H1 (cell line): ENCODE data around the gene PLEKHA5. TPM values are rescaled to one million over a fixed set of nuclear protein-coding genes. Genes with fewer than 3 reads are reported as not detected.

ENCODE experiments used
- CTCF ChIA-PET: fragments of 300-600 bp; sonication (Branson Sonifier 250); formaldehyde crosslinking; loops from one replicate; lab custom pipeline; 2021; ENCODE audit not compliant: partially characterized antibody; lab: Charles Lee
- POLR2A ChIA-PET: fragments of 300-600 bp; sonication (Branson Sonifier 250); formaldehyde crosslinking; loops from one replicate; lab custom pipeline; 2021; ENCODE audit warnings: inconsistent platforms; ENCODE audit not compliant: partially characterized antibody; lab: Charles Lee
- DNase-seq, 2 experiments: peaks; one replicate each; pipeline versions ENCODE4 v3.0.0 to v3.0.0-alpha.2; 2010 to 2022; ENCODE audit warnings: low spot score in 2 of 2, low read depth in 1 of 2, mixed read lengths in 1 of 2
- FAIRE-seq: peaks from 2 replicates; lab custom pipeline; 2011; peaks lifted over from hg19 to GRCh38; lab: Jason Lieb, UNC
- H2AFZ ChIP-seq: 2 replicates; pipeline ENCODE4 v1.8.1; 2012; ENCODE audit warnings: low read length, inconsistent platforms
- H2AK5ac ChIP-seq: 2 replicates; pipeline ENCODE4 v1.6.1; 2013; ENCODE audit warnings: low read depth, low read length
- H2BK120ac ChIP-seq: replicated peaks from 2 replicates; pipeline ENCODE3; 2013; ENCODE audit warnings: low read depth, low read length, inconsistent platforms
- H2BK12ac ChIP-seq: 2 replicates; pipeline ENCODE4 v1.6.1; 2013; ENCODE audit warnings: low read depth, low read length
- H2BK15ac ChIP-seq: 2 replicates; pipeline ENCODE4 v1.6.1; 2013; ENCODE audit warnings: low read length
- H2BK20ac ChIP-seq: 2 replicates; pipeline ENCODE4 v1.6.1; 2013; ENCODE audit warnings: low read length
- H2BK5ac ChIP-seq: 2 replicates; pipeline ENCODE4 v1.6.1; 2013; ENCODE audit warnings: low read depth, low read length
- H3K14ac ChIP-seq: 2 replicates; pipeline ENCODE4 v1.6.1; 2013; ENCODE audit warnings: inconsistent platforms; ENCODE audit not compliant: insufficient read length
- H3K18ac ChIP-seq: 2 replicates; pipeline ENCODE4 v1.6.1; 2013; ENCODE audit warnings: low read length; ENCODE audit errors: extremely low read depth
- H3K23ac ChIP-seq: 2 replicates; pipeline ENCODE4 v1.6.1; 2013; ENCODE audit warnings: inconsistent platforms; ENCODE audit not compliant: insufficient read length
- H3K23me2 ChIP-seq: 2 replicates; pipeline ENCODE4 v1.6.1; 2013; ENCODE audit warnings: low read depth, low read length
- H3K27ac ChIP-seq: 2 replicates; pipeline ENCODE4 v1.6.1; 2011; ENCODE audit warnings: low read depth, low read length, inconsistent platforms
- H3K27me3 ChIP-seq, 4 experiments: replicated peaks in 1 of 4; 1 replicate in 1 of 4; 2 replicates in 3 of 4; pipeline versions ENCODE4 v1.6.1 to v1.8.1; 2011 to 2013; ENCODE audit warnings: low read length in 3 of 4, mild to moderate bottlenecking in 3 of 4, inconsistent platforms in 2 of 4, mixed read lengths in 2 of 4, moderate library complexity in 1 of 4; ENCODE audit not compliant: control insufficient read depth in 3 of 4, insufficient read depth in 3 of 4; ENCODE audit errors: extremely low read depth in 1 of 4
- H3K36me3 ChIP-seq, 4 experiments: 2 replicates each; pipeline versions ENCODE4 v1.6.1 to v1.8.1; 2011 to 2013; ENCODE audit warnings: mild to moderate bottlenecking in 4 of 4, low read length in 3 of 4, moderate library complexity in 2 of 4, control low read depth in 1 of 4, inconsistent platforms in 1 of 4; ENCODE audit not compliant: insufficient read depth in 4 of 4, control insufficient read depth in 2 of 4
- H3K4ac ChIP-seq: replicated peaks from 2 replicates; pipeline ENCODE3; 2013; ENCODE audit warnings: low read length, low read depth, mixed read lengths, inconsistent platforms; ENCODE audit not compliant: insufficient read length
- H3K4me1 ChIP-seq, 4 experiments: replicated peaks in 1 of 4; 1 replicate in 1 of 4; 2 replicates in 3 of 4; pipeline versions ENCODE4 v1.6.1 to v1.8.1; 2011 to 2013; ENCODE audit warnings: low read length in 3 of 4, inconsistent platforms in 2 of 4, mixed read lengths in 1 of 4; ENCODE audit not compliant: insufficient read depth in 4 of 4, control insufficient read depth in 3 of 4
- H3K4me2 ChIP-seq, 2 experiments: 2 replicates each; pipeline versions ENCODE4 v1.6.1 to v1.8.1; 2011 to 2013; ENCODE audit warnings: low read depth in 2 of 2, low read length in 2 of 2, control low read depth in 1 of 2, inconsistent platforms in 1 of 2, mild to moderate bottlenecking in 1 of 2; ENCODE audit not compliant: insufficient read depth in 1 of 2
- H3K4me3 ChIP-seq, 4 experiments: fragments of 200-600, 300-600 bp in 1 of 4; sonication (generic), shearing (Covaris generic), sonication (Bioruptor Twin) in 1 of 4; 2 replicates each; pipeline versions ENCODE4 v1.5.1 to v1.8.1; 2011 to 2016; ENCODE audit warnings: low read length in 4 of 4, low read depth in 3 of 4, control low read depth in 2 of 4, inconsistent platforms in 2 of 4, mild to moderate bottlenecking in 2 of 4, mixed read lengths in 1 of 4, moderate library complexity in 1 of 4; ENCODE audit not compliant: insufficient read depth in 2 of 4; ENCODE audit errors: extremely low read depth in 1 of 4
- H3K56ac ChIP-seq: replicated peaks from 2 replicates; pipeline ENCODE3; 2013; ENCODE audit warnings: low read depth, mild to moderate bottlenecking, mixed read lengths, low read length, inconsistent platforms; ENCODE audit not compliant: insufficient read length
- H3K79me1 ChIP-seq: 2 replicates; pipeline ENCODE4 v1.6.1; 2013; ENCODE audit warnings: low read depth, low read length, control low read depth
- H3K79me2 ChIP-seq, 2 experiments: 2 replicates each; pipeline versions ENCODE4 v1.6.1 to v1.8.1; 2012 to 2013; ENCODE audit warnings: low read length in 2 of 2, mild to moderate bottlenecking in 2 of 2, inconsistent platforms in 1 of 2; ENCODE audit not compliant: insufficient read depth in 2 of 2, control insufficient read depth in 1 of 2
- H3K9ac ChIP-seq, 4 experiments: replicated peaks in 1 of 4; 1 replicate in 1 of 4; 2 replicates in 3 of 4; pipeline versions ENCODE4 v1.6.1 to v1.8.1; 2011 to 2013; ENCODE audit warnings: low read depth in 3 of 4, low read length in 3 of 4, control low read depth in 2 of 4, mild to moderate bottlenecking in 2 of 4, moderate library complexity in 2 of 4, inconsistent platforms in 1 of 4; ENCODE audit errors: extremely low read depth in 1 of 4
- H3K9me3 ChIP-seq, 2 experiments: 2 replicates each; pipeline versions ENCODE4 v1.6.1 to v1.8.1; 2012 to 2013; ENCODE audit warnings: mild to moderate bottlenecking in 2 of 2, moderate library complexity in 2 of 2, control low read depth in 1 of 2, inconsistent platforms in 1 of 2, low read depth in 1 of 2, low read length in 1 of 2, mixed read lengths in 1 of 2; ENCODE audit not compliant: insufficient read depth in 2 of 2
- H4K20me1 ChIP-seq, 2 experiments: replicated peaks in 1 of 2; 2 replicates each; pipeline versions ENCODE3 to v1.8.1; 2011 to 2013; ENCODE audit warnings: inconsistent platforms in 2 of 2, low read length in 2 of 2, mild to moderate bottlenecking in 1 of 2; ENCODE audit not compliant: insufficient read depth in 2 of 2, control insufficient read depth in 1 of 2
- H4K5ac ChIP-seq: 2 replicates; pipeline ENCODE4 v1.6.1; 2013; ENCODE audit warnings: low read length, low read depth, mixed read lengths, inconsistent platforms; ENCODE audit not compliant: insufficient read length
- H4K8ac ChIP-seq: 2 replicates; pipeline ENCODE4 v1.8.0; 2013; ENCODE audit warnings: mild to moderate bottlenecking, moderate library complexity, low read length, inconsistent platforms; ENCODE audit not compliant: insufficient read depth; ENCODE audit errors: extremely low read depth
- H4K91ac ChIP-seq: replicated peaks from 2 replicates; pipeline ENCODE3; 2013; ENCODE audit warnings: low read length, mixed read lengths, inconsistent platforms; ENCODE audit not compliant: insufficient read length
- ASH2L ChIP-seq: fragments of 200-600, 300-600 bp; sonication (generic); IDR thresholded peaks from one replicate; pipeline ENCODE4 v1.7.1; 2017; ENCODE audit warnings: low read length
- WGBS, 2 experiments: shearing (Covaris generic) in 1 of 2; methylation state at CpG; one replicate each; pipeline versions ENCODE4 v1.1.6 to v1.1.7; 2013 to 2015; ENCODE audit warnings: low lambda C conversion rate in 2 of 2, mixed read lengths in 2 of 2, inconsistent platforms in 1 of 2, low coverage in 1 of 2, missing lambda C conversion rate in 1 of 2; ENCODE audit not compliant: insufficient replicate concordance in 2 of 2, insufficient coverage in 1 of 2, insufficient read length in 1 of 2; ENCODE audit errors: extremely low coverage in 1 of 2, missing lambda C conversion rate in 1 of 2; 5-methylcytosine and 5-hydroxymethylcytosine counted together
- polyA plus RNA-seq, 7 experiments: library from polyadenylated mRNA; depleted of rRNA in 3 of 7; stranded (reverse) in 5 of 7; unstranded in 2 of 7; fragments of >200 nt in 5 of 7; fragments of 200-250 nt in 2 of 7; gene quantifications; 1 replicate in 5 of 7; 2 replicates in 1 of 7; 4 replicates in 1 of 7; pipeline versions ENCODE4 v1.2.1 to v1.2.3, GENCODE V29; 2011 to 2013; ENCODE audit warnings: missing spikeins in 2 of 7, mixed read lengths in 2 of 7
- total RNA-seq: library from RNA; stranded (reverse); fragmentation: NEBNext Ultra II Directional; extraction: Animal tissue kit (Norgen Biotek cat#: 25700); gene quantifications from 2 replicates; pipeline ENCODE4 v1.2.1, GENCODE V29; 2021

PLEKHA5 gene
- total and polyA plus RNA-seq, 2 of the 8 experiments (the other 6 are each of a cell fraction or from before 2014, with no cell fraction given) = 17.2 to 66.1 TPM

- H3K4ac ChIP-seq = no peak overlapping the region
- H3K14ac ChIP-seq = no peak overlapping the region
- WGBS, 2 experiments = 93% methylated on average over 4 of the region's 4 CpGs; no CpG with 5 or more reads in 1 of the 2 experiments
- no peaks in the 10 kb centered on the region for H3K9me3 ChIP-seq
- H4K91ac ChIP-seq = no peak overlapping the region
- H2BK12ac ChIP-seq = no peak overlapping the region
- no peak overlapping the region for H3K9ac ChIP-seq
- H3K27ac ChIP-seq = no peak overlapping the region
- H3K4me1 ChIP-seq = peaks cover 0 to 8% (median 4%) of the 10 kb centered on the region in 4 experiments; a peak in 3 of 7 replicates
- no peak overlapping the region for H3K23ac ChIP-seq
- H2BK120ac ChIP-seq = no peak overlapping the region
- H2BK5ac ChIP-seq = no peak overlapping the region
- peaks cover 4 to 98% of the 10 kb centered on the region in 2 experiments; a peak in 3 of 4 replicates for H3K79me2 ChIP-seq
- peaks cover 2 to 8% of the 10 kb centered on the region in 2 experiments for H4K20me1 ChIP-seq
- DNase-seq (no peak), FAIRE-seq (no peak)
- no peak overlapping the region for H3K18ac ChIP-seq
- no peak overlapping the region for H3K4me3 ChIP-seq
- no peaks in the 10 kb centered on the region for H3K23me2 ChIP-seq
- no peaks in the 10 kb centered on the region; a peak in 1 of 8 replicates for H3K36me3 ChIP-seq
- H3K4me2 ChIP-seq = no peak overlapping the region
- H2AK5ac ChIP-seq = no peak overlapping the region
- H2BK20ac ChIP-seq = no peak overlapping the region
- no peak overlapping the region for H4K5ac ChIP-seq
- CTCF ChIA-PET = no interaction called here
- no peak overlapping the region for H4K8ac ChIP-seq
- no peak overlapping the region for H2BK15ac ChIP-seq
- TF ChIP-seq ASH2L = no peak
- no peaks in the 10 kb centered on the region for H3K27me3 ChIP-seq
- H3K79me1 ChIP-seq = peaks cover 10% of the 10 kb centered on the region; the same call in 1 of the 2 replicates
- no peak overlapping the region for H2AFZ ChIP-seq
- H3K56ac ChIP-seq = no peak overlapping the region
- POLR2A ChIA-PET = no interaction called here
Measured at GRCh38 chr12:19194963-19195362, 65.4 kb downstream of the PLEKHA5 start.
